GM21367 (cell line): ENCODE measurements around the gene SEPTIN8.

Experiments used
- ATAC-seq: cut with Tn5 transposase; IDR thresholded peaks from one replicate; pipeline ENCODE4 v1.9.1; 2021; ENCODE audit not compliant: unreplicated experiment

SEPTIN8 gene

GRCh38 chr5:132785365-132785764, 8.3 kb upstream of the SEPTIN8 start:
- no peak for ATAC-seq

GRCh38 chr5:132782101-132782500, 5.1 kb upstream of the SEPTIN8 start:
- no peak for ATAC-seq

- no peak for ATAC-seq
Measured at GRCh38 chr5:132781029-132781428, 4.0 kb upstream of the SEPTIN8 start.

GRCh38 chr5:132780577-132780976, 3.5 kb upstream of the SEPTIN8 start:
- ATAC-seq, result no peak

- no peak for ATAC-seq
Measured at GRCh38 chr5:132779961-132780360, 2.9 kb upstream of the SEPTIN8 start.

GRCh38 chr5:132778856-132779255, 1.8 kb upstream of the SEPTIN8 start:
- no peak for ATAC-seq

- ATAC-seq, result no peak
Measured at GRCh38 chr5:132778129-132778528, 1.1 kb upstream of the SEPTIN8 start.

- no peak for ATAC-seq
Measured at GRCh38 chr5:132776938-132777208, 166 bp downstream of the SEPTIN8 start.

- ATAC-seq, result no peak
Measured at GRCh38 chr5:132776131-132776937, 705 bp downstream of the SEPTIN8 start.

- no peak for ATAC-seq
Measured at GRCh38 chr5:132775476-132775961, 1.5 kb downstream of the SEPTIN8 start.

- no peak for ATAC-seq
Measured at GRCh38 chr5:132774896-132775295, 2.1 kb downstream of the SEPTIN8 start.

GRCh38 chr5:132774406-132774805, 2.6 kb downstream of the SEPTIN8 start:
- ATAC-seq, result no peak

- ATAC-seq, result no peak
Measured at GRCh38 chr5:132773601-132774355, 3.3 kb downstream of the SEPTIN8 start.

- ATAC-seq, result no peak
Measured at GRCh38 chr5:132773114-132773513, 3.9 kb downstream of the SEPTIN8 start.

- ATAC-seq, result no peak
Measured at GRCh38 chr5:132772291-132773070, 4.6 kb downstream of the SEPTIN8 start.

- no peak for ATAC-seq
Measured at GRCh38 chr5:132771503-132771998, 5.5 kb downstream of the SEPTIN8 start.

- ATAC-seq, result no peak
Measured at GRCh38 chr5:132770476-132771159, 6.4 kb downstream of the SEPTIN8 start.

- no peak for ATAC-seq
Measured at GRCh38 chr5:132768485-132768868, 8.6 kb downstream of the SEPTIN8 start.

- ATAC-seq, result no peak
Measured at GRCh38 chr5:132767150-132767549, 9.9 kb downstream of the SEPTIN8 start.

- ATAC-seq, result no peak
Measured at GRCh38 chr5:132766806-132767055, 10.3 kb downstream of the SEPTIN8 start.
